Hematopoietic multipotent progenitor cell treated with erythropoietin and hydrocortisone succinate and interleukin-3 and kit ligand, for 15 days (in vitro differentiated cells): ENCODE measurements around the gene RUFY3.
"Not testable (repeated sequence)": the region's sequence is repeated elsewhere in the genome, so short reads cannot be mapped to it uniquely, and the experiment has no call there.

Experiments
- DNase-seq: peaks from one replicate; pipeline ENCODE4 v3.0.0-alpha.2; 2015; ENCODE audit warnings: low spot score

RUFY3 gene

DNA sequence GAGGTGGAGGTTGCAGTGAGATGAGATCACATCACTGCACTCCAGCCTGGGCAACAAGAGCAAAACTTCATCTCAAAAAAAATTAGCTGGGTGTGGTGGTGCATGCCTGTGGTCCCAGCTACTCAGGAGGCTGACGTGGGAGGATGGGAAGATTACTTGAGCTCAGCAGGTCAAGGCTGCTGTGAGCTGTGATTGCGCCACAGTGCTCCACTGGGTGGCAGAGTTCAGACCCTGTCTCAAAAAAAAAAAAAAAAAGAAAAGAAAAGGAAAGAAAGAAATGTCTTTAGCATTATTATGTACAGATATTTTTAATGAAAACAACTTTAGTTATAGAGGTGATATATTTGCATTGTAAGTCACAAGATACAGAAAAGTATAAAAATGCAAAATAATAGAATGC lies 14.2 kb downstream of the RUFY3 start:
- not testable (repeated sequence) for DNase-seq

DNA sequence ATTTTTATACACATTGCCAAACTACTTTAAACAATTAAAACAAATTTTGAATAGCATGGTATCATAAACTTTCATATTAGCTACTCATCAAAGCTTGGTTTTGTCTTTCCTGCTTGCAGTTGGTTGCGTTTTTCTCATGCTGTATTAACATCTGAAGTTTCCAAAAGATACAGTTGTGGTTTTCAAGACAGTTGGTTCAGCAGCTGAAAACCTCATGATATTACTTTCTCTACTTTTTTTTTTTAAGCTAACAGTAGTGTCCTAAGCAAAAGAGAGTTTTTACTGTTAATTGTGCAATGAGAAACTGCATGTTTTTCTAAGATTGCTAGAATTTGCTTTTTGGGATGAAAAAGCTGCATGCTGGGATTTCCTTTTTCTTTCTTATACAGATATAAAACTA lies 15.2 kb downstream of the RUFY3 start:
- no peak for DNase-seq

DNA sequence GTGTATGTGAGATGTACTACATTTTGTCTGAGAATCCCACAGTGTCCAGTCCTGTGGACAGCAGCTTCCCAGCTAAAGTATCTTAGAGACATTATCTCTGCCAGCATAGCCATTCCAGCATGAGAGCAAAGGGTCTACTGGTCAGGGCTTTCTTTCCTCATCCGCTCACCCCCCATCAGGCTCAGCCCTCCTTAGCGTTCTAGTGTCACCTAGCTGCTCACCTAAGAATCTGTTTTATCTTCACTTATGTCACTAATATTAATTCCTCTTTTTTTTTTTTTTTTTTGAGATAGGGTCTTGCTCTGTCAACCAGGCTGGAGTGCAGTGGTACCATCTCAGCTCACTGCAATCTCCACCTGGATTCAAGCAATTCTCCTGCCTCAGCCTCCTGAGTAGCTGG lies 15.6 kb downstream of the RUFY3 start:
- DNase-seq: no peak

DNA sequence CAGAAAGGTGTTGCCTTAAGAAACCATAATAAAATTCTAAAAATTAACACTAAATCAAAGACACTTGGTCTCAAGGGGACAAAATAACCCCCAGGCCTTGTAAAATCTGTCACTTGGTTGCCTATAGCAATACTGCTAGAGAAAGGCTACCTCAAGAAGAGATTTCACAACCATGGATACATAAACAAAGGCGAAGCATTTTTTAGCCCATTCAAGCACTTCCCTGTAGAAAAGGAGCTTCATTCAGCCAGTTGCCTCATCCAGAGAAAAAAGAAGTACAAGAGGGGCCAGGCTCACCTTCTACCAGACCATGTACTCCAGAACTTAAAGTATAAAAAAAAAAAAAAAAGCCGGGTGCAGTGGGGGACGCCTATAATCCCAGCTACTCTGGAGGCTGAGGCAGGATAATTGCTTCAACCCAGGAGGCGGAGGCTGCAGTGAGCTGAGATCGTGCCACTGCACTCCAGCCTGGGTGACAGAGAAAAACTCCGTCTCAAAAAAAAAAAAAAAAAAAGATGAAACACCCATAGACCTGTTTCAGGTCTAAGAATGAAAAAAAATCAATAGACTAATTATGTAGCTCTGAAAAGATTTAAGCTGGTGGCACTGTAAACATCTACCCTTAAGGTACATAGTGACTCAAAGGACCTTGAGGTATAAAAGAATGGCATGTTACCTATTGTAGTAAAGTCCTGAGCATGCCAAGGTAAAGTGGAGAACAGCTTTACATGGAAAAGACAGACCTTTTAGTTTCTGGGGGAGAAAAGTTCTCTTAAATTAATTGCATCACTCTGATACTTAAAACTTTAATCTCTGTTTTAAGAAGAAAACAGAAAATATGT lies 18.0 kb downstream of the RUFY3 start:
- no peak for DNase-seq

DNA sequence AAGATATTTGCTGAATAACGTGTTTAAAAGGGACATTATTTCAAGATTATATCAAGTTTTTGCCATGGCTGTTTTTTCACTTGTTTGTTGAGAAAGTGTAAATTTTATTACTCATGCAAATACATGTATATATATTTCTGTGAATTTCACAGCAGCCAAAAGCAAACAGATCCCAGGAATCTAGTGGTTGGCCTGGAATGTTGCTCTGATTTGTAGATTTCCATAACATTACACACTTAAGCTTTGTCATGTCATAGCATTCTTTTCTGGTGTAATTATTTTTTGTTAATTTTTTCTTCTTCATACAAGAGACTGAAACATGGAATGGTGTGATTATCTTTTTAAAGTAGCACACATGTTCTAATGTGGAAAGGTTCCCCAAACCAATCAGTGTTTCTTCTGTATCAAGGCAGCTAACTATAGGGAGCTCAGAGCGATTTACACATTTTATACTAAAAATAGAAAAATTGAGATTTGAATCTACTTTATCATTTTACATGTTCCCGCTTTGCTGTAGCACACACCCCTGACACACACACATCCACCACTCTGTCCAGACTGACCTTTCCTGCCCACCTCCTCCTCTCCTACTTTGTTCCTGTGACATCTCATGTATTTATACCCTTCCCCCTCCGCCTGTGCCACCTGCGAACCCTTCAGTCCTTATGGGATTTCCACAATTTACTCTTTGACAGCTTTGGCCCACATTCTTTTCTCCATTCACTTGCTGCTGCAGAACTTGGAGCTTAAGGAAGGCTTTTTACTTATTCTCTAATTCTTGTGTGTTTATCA lies 20.3 kb downstream of the RUFY3 start:
- no peak for DNase-seq

DNA sequence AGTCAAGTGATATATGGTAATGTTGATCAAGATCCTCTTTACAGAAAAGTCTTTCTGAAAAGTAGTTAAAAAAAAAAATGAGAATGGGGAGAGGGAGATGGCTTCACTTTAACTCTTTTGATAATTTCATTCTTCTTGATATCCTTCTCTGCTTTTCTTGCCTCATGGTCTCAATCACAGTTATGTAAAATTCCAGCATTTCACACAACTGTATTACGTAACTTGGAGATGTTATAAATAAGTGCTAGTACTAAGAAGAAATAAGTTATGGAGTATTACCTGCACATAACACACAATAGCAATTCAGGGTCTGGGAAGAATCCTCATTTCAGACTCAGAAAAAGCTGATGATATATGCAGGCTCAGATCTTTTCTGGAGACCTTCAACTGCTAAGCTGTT lies 22.0 kb downstream of the RUFY3 start:
- DNase-seq: no peak

DNA sequence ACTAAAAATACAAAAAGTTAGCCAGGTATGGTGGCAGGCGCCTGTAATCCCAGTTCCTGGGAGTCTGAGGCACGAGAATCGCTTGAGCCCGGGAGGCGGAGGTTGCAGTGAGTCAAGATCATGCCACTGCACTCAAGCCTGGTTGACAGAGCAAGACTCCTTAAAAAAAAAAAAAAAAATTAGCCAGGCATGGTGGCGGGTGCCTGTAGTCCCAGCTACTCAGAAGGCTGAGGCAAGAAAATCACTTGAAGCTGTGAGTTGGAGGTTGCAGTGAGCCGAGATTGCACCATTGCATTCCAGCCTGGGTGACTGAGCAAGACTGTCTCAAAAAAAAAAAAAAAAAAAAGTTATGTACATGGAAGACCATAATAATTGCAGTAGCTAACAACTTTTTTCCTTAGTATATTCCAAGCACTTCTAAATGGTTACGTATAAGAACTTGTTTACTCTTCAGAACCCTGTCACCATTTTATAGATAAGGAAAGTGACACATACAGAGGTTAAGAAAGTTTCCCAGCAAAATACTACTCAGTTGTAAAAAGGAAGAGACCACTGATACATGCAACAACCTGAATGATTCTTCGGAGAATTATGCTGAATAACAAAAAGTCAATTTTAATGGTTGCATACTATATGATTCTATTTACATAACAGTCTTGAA lies 24.5 kb downstream of the RUFY3 start:
- DNase-seq: no peak

DNA sequence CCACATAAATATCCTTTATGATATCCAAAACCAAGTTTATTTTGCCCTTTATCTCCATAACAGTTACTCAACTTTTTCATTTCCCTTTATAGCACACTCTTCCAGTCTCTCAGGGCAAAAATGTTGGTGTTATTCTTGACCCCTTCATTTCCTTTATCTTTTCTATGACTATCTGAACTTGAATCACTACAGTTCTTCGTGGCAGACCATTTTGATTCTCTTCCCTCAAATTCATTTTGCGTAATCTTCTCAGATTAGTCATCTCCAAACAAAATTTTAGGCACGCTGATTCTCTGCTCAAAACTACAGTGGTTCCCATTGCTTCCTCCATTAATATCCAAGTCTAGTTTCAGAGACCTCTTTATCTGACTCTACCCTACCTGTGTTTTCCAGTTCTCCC lies 26.1 kb downstream of the RUFY3 start:
- no peak for DNase-seq

DNA sequence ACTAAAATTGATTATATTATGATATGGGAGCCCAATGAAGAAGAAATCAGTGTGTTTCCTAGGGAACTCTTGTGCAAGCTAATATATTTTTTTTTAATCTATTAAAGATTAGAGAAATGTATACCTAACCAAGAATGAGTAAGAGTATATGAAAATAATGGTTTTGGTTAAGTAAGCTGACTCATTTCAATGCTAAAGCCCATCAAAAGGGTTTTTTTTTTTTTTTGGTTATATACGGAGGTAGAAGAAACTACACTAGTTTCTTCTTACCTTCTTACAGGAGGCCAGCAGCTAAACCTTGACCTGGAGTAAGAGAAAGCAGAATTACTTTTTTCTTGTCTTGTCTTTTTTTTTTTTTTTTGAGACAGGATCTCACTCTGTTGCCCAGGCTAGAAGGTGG lies 27.5 kb downstream of the RUFY3 start:
- DNase-seq: no peak

DNA sequence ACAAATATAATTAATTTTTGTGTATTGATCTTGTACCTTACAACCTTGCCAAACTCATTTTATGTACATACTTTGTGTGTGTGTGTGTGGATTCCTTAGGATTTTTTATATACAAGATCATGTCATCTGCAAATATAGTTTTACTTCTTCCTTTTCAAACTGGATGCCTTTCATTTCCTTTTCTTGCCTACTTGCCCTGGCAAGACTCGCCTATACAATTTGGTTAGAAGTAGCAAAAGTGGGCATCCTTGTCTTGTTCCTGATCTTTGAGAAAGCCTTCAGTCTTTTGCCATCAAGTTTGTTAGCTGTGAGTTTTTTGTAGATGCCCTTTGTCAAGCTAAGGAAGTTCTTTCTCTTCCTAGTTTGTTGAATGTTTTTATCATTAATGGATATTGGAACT lies 30.5 kb downstream of the RUFY3 start:
- DNase-seq: no peak

DNA sequence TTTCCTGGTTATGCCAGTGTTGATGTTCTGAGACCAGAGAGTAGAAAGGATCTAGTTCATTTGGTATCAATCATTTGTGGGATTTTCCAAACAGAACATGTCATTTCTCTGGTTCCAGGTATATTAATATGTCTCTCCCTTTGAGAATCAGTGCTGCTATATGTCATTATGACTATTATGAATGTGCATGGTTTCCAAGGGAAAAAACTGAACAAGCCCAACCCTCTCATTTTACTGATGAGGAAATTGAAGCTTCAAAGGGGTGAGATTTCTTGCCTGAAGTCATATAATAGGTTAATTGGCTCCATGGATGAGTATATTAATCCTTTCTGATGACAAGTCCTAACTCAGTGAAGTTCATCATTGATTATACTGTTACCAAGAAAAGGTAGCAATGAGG lies 31.9 kb downstream of the RUFY3 start:
- no peak for DNase-seq

DNA sequence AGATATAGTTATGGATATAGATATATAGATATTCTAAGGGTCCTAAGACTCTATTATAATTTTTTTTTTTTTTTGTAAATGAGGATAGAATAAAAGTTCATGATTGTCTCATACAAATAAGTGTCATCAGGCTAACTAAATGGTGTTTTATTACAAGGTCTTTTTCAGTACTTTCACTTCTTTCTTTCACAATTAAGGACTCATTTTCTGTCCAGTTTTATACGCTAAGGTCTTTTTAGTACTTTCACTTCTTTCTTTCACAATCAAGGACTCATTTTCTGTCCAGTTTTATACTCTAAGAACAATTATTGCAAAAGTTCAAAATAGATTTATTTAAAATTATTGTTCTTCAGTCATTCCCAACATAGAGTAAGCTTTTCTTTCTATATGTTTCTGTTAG lies 32.7 kb downstream of the RUFY3 start:
- no peak for DNase-seq

DNA sequence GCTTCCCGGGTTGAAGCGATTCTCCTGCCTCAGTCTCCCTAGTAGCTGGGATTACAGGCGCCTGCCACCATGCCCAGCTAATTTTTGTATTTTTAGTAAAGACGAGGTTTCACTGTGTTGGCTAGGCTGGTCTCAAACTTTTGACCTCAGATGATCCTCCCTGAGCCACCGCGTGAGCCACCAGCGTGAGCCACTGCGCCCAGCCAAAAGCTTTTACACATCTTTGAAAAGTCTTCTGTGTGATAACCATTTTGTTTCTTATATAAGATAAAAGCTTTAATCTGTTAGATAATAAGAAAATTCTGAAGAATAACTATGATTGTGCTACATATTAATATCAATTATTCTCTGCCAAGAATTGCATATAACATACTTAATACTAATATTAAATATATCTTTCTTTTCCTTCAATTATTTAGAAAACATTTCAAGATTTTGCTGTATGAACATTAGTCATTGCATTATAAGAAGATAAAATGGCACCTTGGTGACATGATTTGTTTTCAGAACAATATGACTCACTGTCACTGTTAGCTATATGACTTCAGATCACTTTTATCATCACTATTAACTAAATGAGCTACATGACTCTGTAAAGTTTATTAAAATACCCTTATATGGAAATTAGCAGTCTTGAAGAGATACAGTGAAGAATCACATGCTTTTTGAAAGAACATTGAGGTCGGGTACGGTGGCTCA lies 33.4 kb downstream of the RUFY3 start:
- no peak for DNase-seq

DNA sequence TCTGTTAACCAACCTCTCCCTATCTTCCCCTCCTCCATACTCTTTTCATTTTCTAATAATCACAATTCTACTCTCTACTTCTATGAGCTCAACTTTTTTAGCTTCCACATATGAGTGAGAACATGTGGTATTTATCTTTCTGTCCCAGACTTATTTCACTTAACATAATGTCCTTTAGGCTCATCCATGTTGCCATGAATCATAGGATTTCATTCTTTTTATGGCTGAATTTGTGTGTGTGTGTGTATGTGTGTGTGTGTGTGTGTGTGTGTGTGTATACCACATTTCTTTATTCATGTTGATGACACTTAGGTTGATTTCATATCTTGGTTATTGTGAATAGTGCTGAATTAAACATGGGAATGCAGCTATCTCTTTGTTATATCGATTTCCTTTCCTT lies 37.4 kb downstream of the RUFY3 start:
- DNase-seq: no peak

DNA sequence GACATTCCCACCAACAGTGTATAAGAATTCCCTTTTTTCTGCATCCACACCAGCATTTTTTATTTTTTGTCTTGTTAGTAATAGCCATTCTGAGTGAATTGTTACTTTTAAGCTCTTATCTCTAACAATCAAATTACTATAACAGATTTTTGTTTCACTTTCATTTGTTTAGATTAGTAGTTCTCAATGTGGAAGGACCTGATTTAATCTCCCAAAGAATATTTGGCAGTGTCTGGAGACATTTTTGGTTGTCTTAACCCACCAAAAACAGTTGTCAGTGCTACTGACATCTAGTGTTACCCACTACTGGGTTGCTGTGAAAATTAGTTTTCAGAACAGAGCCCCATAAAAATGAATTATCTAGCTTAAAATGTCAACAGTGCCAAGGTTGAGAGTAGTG lies 37.9 kb downstream of the RUFY3 start:
- no peak for DNase-seq

DNA sequence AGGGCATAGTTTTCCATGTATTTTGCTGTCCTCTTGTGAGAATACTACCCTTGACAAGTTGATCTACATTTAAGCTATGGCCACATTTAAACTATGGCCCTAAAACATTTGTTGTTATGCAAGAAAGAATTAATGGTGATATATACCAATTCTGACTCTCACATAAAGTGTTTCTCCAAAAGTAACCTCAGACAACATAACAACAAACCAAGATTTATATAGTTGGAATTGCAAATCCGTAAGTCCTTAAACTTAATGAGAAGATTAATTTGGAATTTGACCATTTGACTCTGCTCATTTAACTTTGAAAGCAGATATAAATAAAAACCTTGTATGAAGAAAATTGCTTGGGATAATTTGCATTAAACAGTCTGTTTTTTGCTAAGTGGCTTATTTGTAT lies 38.9 kb downstream of the RUFY3 start:
- no peak for DNase-seq

DNA sequence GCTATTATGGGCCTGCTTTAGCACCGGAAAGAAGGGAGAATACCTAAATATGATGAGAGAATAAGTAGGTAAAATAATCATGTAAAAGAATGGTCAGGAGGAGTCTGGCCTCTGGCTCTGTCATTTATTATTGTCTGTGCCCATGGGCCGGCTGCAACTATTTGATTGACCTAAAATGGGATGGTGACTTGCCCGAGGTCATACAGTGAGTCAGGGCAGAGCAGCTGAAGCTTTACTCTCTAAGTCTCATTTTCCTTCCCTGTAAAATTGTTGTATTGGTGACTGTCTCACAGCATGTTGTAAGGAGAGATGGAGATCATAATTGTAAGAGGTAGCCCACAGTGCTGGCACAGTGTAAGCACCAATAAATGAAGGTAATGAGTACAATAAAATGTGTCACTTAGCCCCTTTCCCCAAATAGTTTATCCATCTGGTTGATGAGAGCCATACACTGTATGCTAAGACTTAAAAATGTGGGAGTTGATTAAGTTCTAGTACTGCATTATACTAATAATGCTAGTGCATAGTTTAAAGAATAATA lies 39.6 kb downstream of the RUFY3 start:
- no peak for DNase-seq

DNA sequence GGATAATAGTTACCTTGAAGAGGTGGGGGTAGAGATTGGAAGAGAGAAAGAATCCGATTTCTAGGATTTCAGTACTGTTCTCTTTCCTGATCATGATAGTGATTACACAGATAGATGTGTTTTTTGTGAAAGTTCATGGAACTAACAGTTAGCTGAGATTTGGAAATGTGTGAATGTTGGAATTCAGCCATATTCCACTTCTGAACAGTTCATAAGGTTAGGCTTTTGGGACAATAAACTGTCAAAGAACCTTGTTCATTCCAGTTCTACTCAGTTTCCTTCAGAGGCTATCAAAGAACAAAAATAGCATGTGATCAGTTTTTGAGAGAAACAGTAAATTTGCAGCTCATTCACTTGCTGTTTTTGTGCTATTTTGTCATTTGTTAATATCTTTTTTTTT lies 43.6 kb downstream of the RUFY3 start:
- no peak for DNase-seq

DNA sequence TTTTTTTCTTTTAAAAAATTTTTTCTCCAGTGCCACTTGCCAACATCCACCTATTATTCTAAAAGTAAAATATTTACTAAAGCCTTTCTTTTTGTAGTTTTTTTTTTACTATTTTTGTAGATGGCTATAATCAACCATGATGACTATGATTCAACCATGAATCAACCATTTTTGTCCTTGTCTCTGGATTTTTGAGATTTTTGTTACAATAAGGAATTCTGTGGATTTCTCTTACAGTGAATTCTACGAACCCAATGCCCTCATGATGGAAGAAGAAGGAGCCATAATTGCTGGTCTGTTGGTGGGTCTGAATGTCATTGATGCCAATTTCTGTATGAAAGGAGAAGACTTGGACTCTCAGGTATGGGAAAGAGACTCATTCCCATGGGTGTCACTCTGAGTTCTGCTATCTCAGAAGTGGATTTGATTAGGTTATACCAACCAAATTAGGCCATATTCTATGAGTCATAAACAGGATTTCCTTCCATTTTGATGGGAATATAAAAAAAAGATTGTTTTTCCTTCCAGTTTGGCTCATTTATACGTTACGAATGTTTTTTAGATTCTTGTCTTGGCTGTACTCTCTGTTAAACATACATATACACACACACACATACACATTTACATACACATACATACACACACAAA lies 46.7 kb downstream of the RUFY3 start:
- DNase-seq: no peak

DNA sequence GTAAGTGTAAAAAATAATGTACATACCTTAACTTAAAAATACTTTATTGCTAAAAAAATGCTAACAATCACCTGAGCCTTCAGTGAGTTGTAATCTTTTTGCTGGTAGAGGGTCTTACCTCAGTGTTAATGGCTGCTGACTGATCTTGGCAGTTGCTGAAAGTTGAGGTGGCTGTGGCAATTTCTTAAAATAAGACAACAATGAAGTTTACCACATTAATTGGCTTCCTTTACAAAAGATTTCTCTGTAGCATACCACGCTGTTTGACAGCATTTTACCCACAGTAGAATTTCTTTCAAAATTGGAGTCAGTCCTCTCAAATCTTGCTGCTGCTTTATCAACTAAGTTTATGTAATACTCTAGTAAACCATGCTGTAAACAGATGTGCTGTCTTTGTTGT lies 47.6 kb downstream of the RUFY3 start:
- not testable (repeated sequence) for DNase-seq

DNA sequence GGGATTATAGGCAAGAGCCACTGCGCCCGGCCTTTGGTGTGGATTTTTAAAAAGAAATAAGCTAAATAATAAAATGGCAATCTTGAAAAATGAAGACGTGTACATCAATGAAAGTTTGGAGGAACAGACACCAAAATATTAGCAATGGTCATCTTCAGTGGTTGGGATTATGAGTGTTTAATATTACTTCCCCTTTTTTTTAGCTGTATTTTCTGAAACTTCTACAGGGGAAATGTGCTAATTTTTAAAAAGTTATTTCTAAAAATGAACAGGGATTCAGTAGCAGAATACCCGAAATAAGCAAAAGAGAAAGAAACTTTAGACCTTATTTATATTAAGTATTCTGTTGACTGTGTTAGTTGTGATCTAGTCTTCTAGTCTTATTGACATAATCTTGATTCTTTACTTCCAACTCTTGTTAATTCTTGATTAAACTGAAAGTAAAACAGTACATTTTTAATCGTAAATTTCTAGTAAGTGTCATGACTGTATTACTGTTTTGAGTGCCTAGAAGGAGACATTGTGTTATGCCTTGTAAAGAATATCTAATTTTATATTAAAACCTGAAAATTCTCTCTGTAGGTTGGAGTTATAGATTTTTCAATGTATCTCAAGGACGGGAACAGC lies 51.3 kb downstream of the RUFY3 start:
- no peak for DNase-seq
